IPS DF 19.7 (cell line): ENCODE measurements around the gene KDM4F.

Experiments
- DNase-seq: peaks from one replicate; pipeline ENCODE4 v3.0.0-alpha.2; 2013; ENCODE audit warnings: low read depth, low spot score

The KDM4F gene

GRCh38 chr11:95089620-95090542 lies 40.7 kb downstream of the KDM4F start, which contains the start of gene ENDOD1:
Gene ENDOD1 (plus strand): TSS chr11:95089846. CDS start chr11:95089928, 82 bp downstream.
- DNase-seq: no peak

GRCh38 chr11:95091663-95092180 lies 42.5 kb downstream of the KDM4F start:
- DNase-seq: no peak

- no peak for DNase-seq
Observed at GRCh38 chr11:95092549-95093324, 43.5 kb downstream of the KDM4F start.

GRCh38 chr11:95093548-95093947 lies 44.3 kb downstream of the KDM4F start:
- no peak for DNase-seq

- DNase-seq: no peak
Observed at GRCh38 chr11:95095858-95096587, 46.8 kb downstream of the KDM4F start.

- DNase-seq: no peak
Observed at GRCh38 chr11:95097209-95097608, 48.0 kb downstream of the KDM4F start.

- no peak for DNase-seq
Observed at GRCh38 chr11:95098826-95099225, 49.6 kb downstream of the KDM4F start.

- DNase-seq: no peak
Observed at GRCh38 chr11:95100191-95100648, 51.0 kb downstream of the KDM4F start.
